ENCODE measurements around the gene SERPINB6. TPM values are rescaled to one million over a fixed set of nuclear protein-coding genes. Genes with fewer than 3 reads are reported as not detected.

SERPINB6 gene
- polyA plus RNA-seq, 1 of the 3 experiments (the other 2 are of a cell fraction) = 102 TPM

DNA sequence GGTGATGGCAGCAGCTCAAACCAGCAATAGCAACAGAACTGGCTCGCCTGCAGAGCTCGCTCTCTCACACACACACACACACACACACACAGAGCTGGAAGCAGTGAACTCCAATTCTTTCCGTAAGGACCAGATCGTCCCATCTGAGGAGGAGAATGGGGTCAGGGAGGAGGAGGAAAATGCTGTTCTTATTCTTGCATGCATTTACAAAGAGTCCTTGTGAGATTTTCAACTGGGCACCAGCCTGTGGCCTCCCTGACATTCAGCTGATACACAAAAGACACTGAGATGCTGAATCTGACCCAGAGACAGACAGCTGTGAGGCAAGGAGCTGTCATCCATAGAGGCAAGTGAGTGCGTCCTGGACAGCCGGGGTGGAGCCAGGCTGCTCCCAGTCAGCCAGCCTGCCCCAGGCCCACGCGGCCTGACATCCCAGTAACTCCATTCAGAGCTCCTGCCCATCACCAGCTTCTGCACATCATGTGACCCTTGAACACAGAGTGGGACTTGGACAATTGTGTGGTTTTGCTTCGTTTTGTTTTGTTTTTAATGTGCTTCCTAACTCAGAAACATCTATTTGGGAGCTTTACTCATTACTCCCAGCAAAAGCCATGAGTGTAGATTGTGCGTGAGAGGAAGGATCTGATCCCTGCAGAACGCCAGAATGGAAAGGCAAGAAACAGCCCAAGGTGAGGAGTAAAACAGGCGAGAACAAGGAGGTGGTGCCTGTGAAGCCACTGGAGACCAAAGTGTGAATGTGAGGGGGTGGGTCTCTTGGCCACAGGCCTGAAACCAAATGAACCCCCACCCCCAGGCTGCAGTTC lies 70.3 kb downstream of the SERPINB6 start:
- no peak overlapping the region for H3K4me2 ChIP-seq

More for the DNA sequence above, 70.3 kb downstream of the SERPINB6 start:
- no peaks in the 10 kb centered on the region for H4K20me1 ChIP-seq (ENCODE audit: insufficient read depth)
- no peaks in the 10 kb centered on the region for H3K79me2 ChIP-seq (ENCODE audit: insufficient read depth)
- DNase-seq = no peak
- H3K27ac ChIP-seq (ENCODE audit: low read depth in 2 of 2, low read length in 1 of 2) = no peak overlapping the region
- no peaks in the 10 kb centered on the region for H3F3A ChIP-seq (replicated peaks; ENCODE audit: insufficient read depth)
- 88% methylated on average over 12 of the region's 12 CpGs for WGBS (ENCODE audit: low lambda C conversion rate)
- H3K9me2 ChIP-seq = no peaks in the 10 kb centered on the region
- no peak overlapping the region for H3K4me3 ChIP-seq (ENCODE audit: low read depth in 2 of 2, low read length in 1 of 2)
- ChIA-PET CTCF (interaction anchor here (1.8 to 2.7 kb wide), 2 partner anchors 10 to 54 kb away, joined by 8 read pairs; no protein-coding TSS in a partner anchor), POLR2A (no interaction called here)
- H2AFZ ChIP-seq (ENCODE audit: low read depth) = no peak overlapping the region
- H3K9ac ChIP-seq = no peak overlapping the region
- peaks cover 0 to 8% of the 10 kb centered on the region in 2 experiments; a peak in 1 of 4 replicates for H3K4me1 ChIP-seq (ENCODE audit: control insufficient read depth in 1 of 2, insufficient read depth in 2 of 2, low read depth in 1 of 2, low read length in 1 of 2)
- H3K27me3 ChIP-seq (ENCODE audit: insufficient read depth) = no peaks in the 10 kb centered on the region; the same call in 1 of the 2 replicates
- no peaks in the 10 kb centered on the region for H3K36me3 ChIP-seq (replicated peaks in 1 of 2; ENCODE audit: control insufficient read depth in 1 of 2, insufficient read depth in 2 of 2, low read length in 1 of 2)
- TF ChIP-seq FOSL2 (IDR thresholded peaks at IDR 0.05; ENCODE audit: borderline replicate concordance, low read depth) (no peak), PBX3 (IDR thresholded peaks at IDR 0.05) (no peak), EP300 (IDR thresholded peaks at IDR 0.05; ENCODE audit: borderline replicate concordance in 1 of 2, low read depth in 1 of 2, low read length in 1 of 2) (no peak), RFX5 (IDR thresholded peaks at IDR 0.05; ENCODE audit: low read length) (no peak), JUND (IDR thresholded peaks at IDR 0.05) (no peak), CTCF (IDR thresholded peaks at IDR 0.05) (no peak), YY1 (IDR thresholded peaks at IDR 0.05; ENCODE audit: low read depth) (no peak), CHD2 (IDR thresholded peaks at IDR 0.05; ENCODE audit: low read length, partially characterized antibody) (no peak), MXI1 (IDR thresholded peaks at IDR 0.05; ENCODE audit: low read depth, low read length) (no peak), GATA2 (CRISPR knock-in tag; IDR thresholded peaks at IDR 0.05) (no peak), SMC3 (IDR thresholded peaks at IDR 0.05; ENCODE audit: low read depth, low read length) (no peak), USF1 (IDR thresholded peaks at IDR 0.05; ENCODE audit: borderline replicate concordance, low read depth) (no peak), TCF12 (IDR thresholded peaks at IDR 0.05) (no peak)
- TF ChIP-seq, protein P1, sequence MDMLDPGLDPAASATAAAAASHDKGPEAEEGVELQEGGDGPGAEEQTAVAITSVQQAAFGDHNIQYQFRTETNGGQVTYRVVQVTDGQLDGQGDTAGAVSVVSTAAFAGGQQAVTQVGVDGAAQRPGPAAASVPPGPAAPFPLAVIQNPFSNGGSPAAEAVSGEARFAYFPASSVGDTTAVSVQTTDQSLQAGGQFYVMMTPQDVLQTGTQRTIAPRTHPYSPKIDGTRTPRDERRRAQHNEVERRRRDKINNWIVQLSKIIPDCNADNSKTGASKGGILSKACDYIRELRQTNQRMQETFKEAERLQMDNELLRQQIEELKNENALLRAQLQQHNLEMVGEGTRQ (IDR thresholded peaks at IDR 0.05; ENCODE audit: borderline replicate concordance, low read depth, low read length) = no peak
- TF ChIP-seq, protein P2, sequence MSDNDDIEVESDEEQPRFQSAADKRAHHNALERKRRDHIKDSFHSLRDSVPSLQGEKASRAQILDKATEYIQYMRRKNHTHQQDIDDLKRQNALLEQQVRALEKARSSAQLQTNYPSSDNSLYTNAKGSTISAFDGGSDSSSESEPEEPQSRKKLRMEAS (IDR thresholded peaks at IDR 0.05; ENCODE audit: low read depth) = no peak
- no peaks in the 10 kb centered on the region for H3K9me3 ChIP-seq

Data from SK-N-SH (cell line).